Activated CD8-positive, alpha-beta T cell treated with anti-CD3 and anti-CD28 coated beads, Interleukin-2, amount 10 ng/mL, durations not matched to agents 7 days and 5 days (primary cell): ENCODE measurements around the gene MALT1. TPM values are rescaled to one million over a fixed set of nuclear protein-coding genes. Genes with fewer than 3 reads are reported as not detected.
"Not testable (repeated sequence)": the region's sequence is repeated elsewhere in the genome, so short reads cannot be mapped to it uniquely, and the experiment has no call there.

Source experiments
- ATAC-seq: fragments of 150-1000 bp; cut with Tn5 transposase; one replicate; pipeline ENCODE4 v1.10.0; 2021; ENCODE audit warnings: moderate library complexity
- CTCF ChIA-PET: fragments of 350-600 bp; sonication (Branson Sonifier 250); formaldehyde crosslinking; loops from one replicate; lab custom pipeline; 2021; ENCODE audit warnings: antibody characterized with exemption; lab: Charles Lee
- POLR2A ChIA-PET: fragments of 350-600 bp; sonication (Branson Sonifier 250); formaldehyde crosslinking; loops from one replicate; lab custom pipeline; 2021; ENCODE audit warnings: antibody characterized with exemption; lab: Charles Lee
- DNase-seq: peaks from one replicate; pipeline ENCODE4 v3.0.0-alpha.2; 2020
- H3K27ac Mint-ChIP-seq: one replicate; pipeline ENCODE4 v1.8.0; 2021; ENCODE audit warnings: mild to moderate bottlenecking, mixed read lengths
- H3K27me3 Mint-ChIP-seq: one replicate; pipeline ENCODE4 v1.8.0; 2021; ENCODE audit warnings: low read depth, mixed read lengths
- H3K36me3 Mint-ChIP-seq: one replicate; pipeline ENCODE4 v1.8.0; 2021; ENCODE audit warnings: low read depth, mixed read lengths
- H3K4me1 Mint-ChIP-seq: one replicate; pipeline ENCODE4 v1.8.0; 2021; ENCODE audit warnings: low read depth, mixed read lengths
- H3K4me3 Mint-ChIP-seq: one replicate; pipeline ENCODE4 v1.8.0; 2021; ENCODE audit warnings: mild to moderate bottlenecking, mixed read lengths
- H3K9me3 Mint-ChIP-seq: one replicate; pipeline ENCODE4 v1.8.0; 2022; ENCODE audit warnings: mixed read lengths; ENCODE audit not compliant: insufficient read depth
- total RNA-seq, 2 experiments: library from RNA; stranded (reverse); gene quantifications; one replicate each; pipeline ENCODE4 v1.2.3, GENCODE V29; 2021

The MALT1 gene
- total RNA-seq, 2 experiments from 2014 or later: 52.7 to 57.1 TPM

- peak; percentile 40 for DNase-seq
Observed at GRCh38 chr18:58761241-58761969, 90.1 kb downstream of the MALT1 start.

GRCh38 chr18:58761970-58762780, 90.9 kb downstream of the MALT1 start:
- peak overlapping the region; percentile 12 for H3K27ac Mint-ChIP-seq
- ChIA-PET POLR2A (no interaction called here), CTCF (interaction anchor here (1.1 to 13.2 kb wide), 11 partner anchors 8 to 361 kb away, joined by 3 to 415 read pairs (median 16); no protein-coding TSS in a partner anchor)
- ATAC-seq (no peak), DNase-seq (peak; percentile 18)
- H3K4me3 Mint-ChIP-seq: no peak overlapping the region
- H3K4me1 Mint-ChIP-seq: peaks cover 41% of the 10 kb centered on the region
- H3K27me3 Mint-ChIP-seq: peaks cover 29% of the 10 kb centered on the region
- no peaks in the 10 kb centered on the region for H3K36me3 Mint-ChIP-seq
- no peaks in the 10 kb centered on the region for H3K9me3 Mint-ChIP-seq

More at GRCh38 chr18:58761241-58761969, 90.1 kb downstream of the MALT1 start:
- POLR2A ChIA-PET: no interaction called here
- Mint-ChIP-seq H3K4me1 (peaks cover 49% of the 10 kb centered on the region), H3K36me3 (peaks cover 3% of the 10 kb centered on the region), H3K27ac (peak overlapping the region; percentile 53), H3K27me3 (peaks cover 21% of the 10 kb centered on the region), H3K9me3 (no peaks in the 10 kb centered on the region), H3K4me3 (peak overlapping the region; percentile 15)
- ATAC-seq: peak; percentile 41
- CTCF ChIA-PET: interaction anchor here (0.6 to 13.2 kb wide), 3 partner anchors 219 to 799 kb away, joined by 3 to 415 read pairs (median 3); no protein-coding TSS in a partner anchor

- peak; percentile 19 for DNase-seq
- H3K9me3 Mint-ChIP-seq: no peaks in the 10 kb centered on the region
- H3K27me3 Mint-ChIP-seq: peaks cover 30% of the 10 kb centered on the region
- no peak for ATAC-seq
- H3K4me3 Mint-ChIP-seq: no peak overlapping the region
- no peaks in the 10 kb centered on the region for H3K36me3 Mint-ChIP-seq
- peak overlapping the region; percentile 60 for H3K27ac Mint-ChIP-seq
- CTCF ChIA-PET: interaction anchor here (1.1 to 13.2 kb wide), 19 partner anchors 8 to 362 kb away, joined by 3 to 415 read pairs (median 14); no protein-coding TSS in a partner anchor
- H3K4me1 Mint-ChIP-seq: peaks cover 41% of the 10 kb centered on the region
- POLR2A ChIA-PET: interaction anchor here (1.4 kb wide), 1 partner anchor 221 kb away, joined by 3 read pairs; no protein-coding TSS in a partner anchor
Observed at GRCh38 chr18:58762781-58763171, 91.5 kb downstream of the MALT1 start.

GRCh38 chr18:58766164-58766563, 94.9 kb downstream of the MALT1 start:
- no peak for DNase-seq
- no peak for ATAC-seq
- Mint-ChIP-seq H3K27me3 (peaks cover 40% of the 10 kb centered on the region), H3K4me1 (peaks cover 34% of the 10 kb centered on the region), H3K4me3 (no peak overlapping the region), H3K27ac (no peak overlapping the region), H3K36me3 (no peaks in the 10 kb centered on the region), H3K9me3 (no peaks in the 10 kb centered on the region)
- POLR2A ChIA-PET: no interaction called here
- CTCF ChIA-PET: interaction anchor here (1.2 to 13.2 kb wide), 3 partner anchors 237 to 365 kb away, joined by 3 to 415 read pairs (median 4); no protein-coding TSS in a partner anchor

GRCh38 chr18:58766946-58767345, 95.7 kb downstream of the MALT1 start:
- POLR2A ChIA-PET: no interaction called here
- DNase-seq: no peak
- no peak overlapping the region for H3K4me3 Mint-ChIP-seq
- peaks cover 40% of the 10 kb centered on the region for H3K27me3 Mint-ChIP-seq
- H3K36me3 Mint-ChIP-seq: no peaks in the 10 kb centered on the region
- H3K4me1 Mint-ChIP-seq: peaks cover 26% of the 10 kb centered on the region
- CTCF ChIA-PET: interaction anchor here (0.6 to 13.2 kb wide), 7 partner anchors 222 to 366 kb away, joined by 3 to 415 read pairs (median 4); no protein-coding TSS in a partner anchor
- H3K27ac Mint-ChIP-seq: no peak overlapping the region
- no peaks in the 10 kb centered on the region for H3K9me3 Mint-ChIP-seq
- ATAC-seq: no peak

GRCh38 chr18:58768293-58768974, 97.2 kb downstream of the MALT1 start:
- H3K27me3 Mint-ChIP-seq: peaks cover 44% of the 10 kb centered on the region
- H3K4me1 Mint-ChIP-seq: peaks cover 13% of the 10 kb centered on the region
- no peaks in the 10 kb centered on the region for H3K36me3 Mint-ChIP-seq
- ATAC-seq: peak; percentile 96
- no peaks in the 10 kb centered on the region for H3K9me3 Mint-ChIP-seq
- POLR2A ChIA-PET: no interaction called here
- CTCF ChIA-PET: interaction anchor here (0.7 to 13.2 kb wide), 27 partner anchors 9 to 635 kb away, joined by 3 to 415 read pairs (median 4); no protein-coding TSS in a partner anchor
- no peak overlapping the region for H3K4me3 Mint-ChIP-seq
- H3K27ac Mint-ChIP-seq: no peak overlapping the region
- peak; percentile 77 for DNase-seq

- DNase-seq (no peak), ATAC-seq (no peak)
- Mint-ChIP-seq H3K27me3 (peaks cover 46% of the 10 kb centered on the region), H3K4me1 (peaks cover 10% of the 10 kb centered on the region), H3K9me3 (no peaks in the 10 kb centered on the region), H3K4me3 (no peak overlapping the region), H3K36me3 (no peaks in the 10 kb centered on the region), H3K27ac (no peak overlapping the region)
- ChIA-PET POLR2A (no interaction called here), CTCF (interaction anchor here (0.6 to 13.2 kb wide), 11 partner anchors 9 to 374 kb away, joined by 3 to 415 read pairs (median 6); no protein-coding TSS in a partner anchor)
Observed at GRCh38 chr18:58769321-58769720, 98.1 kb downstream of the MALT1 start.

GRCh38 chr18:58770601-58771000, 99.3 kb downstream of the MALT1 start:
- ChIA-PET CTCF (interaction anchor here (0.9 to 13.2 kb wide), 7 partner anchors 13 to 301 kb away, joined by 3 to 415 read pairs (median 3); no protein-coding TSS in a partner anchor), POLR2A (no interaction called here)
- Mint-ChIP-seq H3K9me3 (no peaks in the 10 kb centered on the region), H3K4me3 (no peak overlapping the region), H3K4me1 (peaks cover 10% of the 10 kb centered on the region), H3K27ac (no peak overlapping the region), H3K27me3 (peaks cover 39% of the 10 kb centered on the region), H3K36me3 (no peaks in the 10 kb centered on the region)
- ATAC-seq (no peak), DNase-seq (no peak)

- Mint-ChIP-seq H3K27ac (no peak overlapping the region), H3K27me3 (peaks cover 24% of the 10 kb centered on the region)
Observed at GRCh38 chr18:58772161-58772560, 100.9 kb downstream of the MALT1 start.

GRCh38 chr18:58776084-58776483, 104.8 kb downstream of the MALT1 start:
- Mint-ChIP-seq H3K4me3 (no peak overlapping the region), H3K9me3 (no peaks in the 10 kb centered on the region), H3K27me3 (peaks cover 12% of the 10 kb centered on the region), H3K4me1 (peaks cover 1% of the 10 kb centered on the region), H3K27ac (no peak overlapping the region), H3K36me3 (no peaks in the 10 kb centered on the region)
- no peak for DNase-seq
- POLR2A ChIA-PET: no interaction called here
- CTCF ChIA-PET: interaction anchor here (1.5 to 2.5 kb wide), 2 partner anchors 252 to 294 kb away, joined by 3 to 14 read pairs; no protein-coding TSS in a partner anchor
- no peak for ATAC-seq

More at GRCh38 chr18:58772161-58772560, 100.9 kb downstream of the MALT1 start:
- ChIA-PET CTCF (interaction anchor here (13.2 kb wide), 1 partner anchor 243 kb away, joined by 415 read pairs; no protein-coding TSS in a partner anchor), POLR2A (no interaction called here)
- no peaks in the 10 kb centered on the region for H3K36me3 Mint-ChIP-seq
- H3K4me3 Mint-ChIP-seq: no peak overlapping the region
- no peaks in the 10 kb centered on the region for H3K9me3 Mint-ChIP-seq
- DNase-seq: no peak
- ATAC-seq: no peak
- peaks cover 10% of the 10 kb centered on the region for H3K4me1 Mint-ChIP-seq

- H3K4me3 Mint-ChIP-seq, DNase-seq, H3K27ac Mint-ChIP-seq, ATAC-seq, POLR2A ChIA-PET, H3K36me3 Mint-ChIP-seq, H3K9me3 Mint-ChIP-seq, H3K4me1 Mint-ChIP-seq: not testable (repeated sequence)
- peaks cover 12% of the 10 kb centered on the region for H3K27me3 Mint-ChIP-seq
- CTCF ChIA-PET: interaction anchor here (1.1 to 2.6 kb wide), 4 partner anchors 8 to 294 kb away, joined by 3 to 14 read pairs (median 7); no protein-coding TSS in a partner anchor
Observed at GRCh38 chr18:58776541-58776940, 105.3 kb downstream of the MALT1 start.
